Stimulated activated naive CD8-positive, alpha-beta T cell treated with anti-CD3 and anti-CD28 coated beads, Interleukin-15, Interleukin-2, amounts not matched to agents 100 ng/mL and 50 ng/mL, for 24 hours (primary cell): Measurements from ENCODE around the gene SLC20A1.

Source experiments
- H3K27ac Mint-ChIP-seq: one replicate; pipeline ENCODE4 v1.8.0; 2021; ENCODE audit warnings: mild to moderate bottlenecking, mixed read lengths
- H3K27me3 Mint-ChIP-seq: one replicate; pipeline ENCODE4 v1.8.0; 2021; ENCODE audit warnings: mixed read lengths
- H3K36me3 Mint-ChIP-seq: one replicate; pipeline ENCODE4 v1.8.0; 2021; ENCODE audit warnings: low read depth, mixed read lengths
- H3K4me1 Mint-ChIP-seq: one replicate; pipeline ENCODE4 v1.8.0; 2021; ENCODE audit warnings: low read depth, mixed read lengths
- H3K4me3 Mint-ChIP-seq: one replicate; pipeline ENCODE4 v1.8.0; 2021; ENCODE audit warnings: mild to moderate bottlenecking, mixed read lengths
- H3K9me3 Mint-ChIP-seq: one replicate; pipeline ENCODE4 v1.8.0; 2021; ENCODE audit warnings: mixed read lengths

SLC20A1 gene

GRCh38 chr2:112636605-112637288 lies 9.0 kb upstream of the SLC20A1 start:
- Mint-ChIP-seq H3K36me3 (no peaks in the 10 kb centered on the region), H3K27ac (no peak overlapping the region), H3K27me3 (no peaks in the 10 kb centered on the region), H3K4me3 (no peak overlapping the region), H3K4me1 (peaks cover 72% of the 10 kb centered on the region), H3K9me3 (no peaks in the 10 kb centered on the region)

- Mint-ChIP-seq H3K27me3 (no peaks in the 10 kb centered on the region), H3K27ac (no peak overlapping the region), H3K36me3 (no peaks in the 10 kb centered on the region), H3K4me3 (no peak overlapping the region), H3K9me3 (no peaks in the 10 kb centered on the region), H3K4me1 (peaks cover 67% of the 10 kb centered on the region)
Measured at GRCh38 chr2:112637289-112637660, 8.5 kb upstream of the SLC20A1 start.

GRCh38 chr2:112639936-112640335 lies 5.8 kb upstream of the SLC20A1 start:
- no peaks in the 10 kb centered on the region for H3K9me3 Mint-ChIP-seq
- peaks cover 61% of the 10 kb centered on the region for H3K4me1 Mint-ChIP-seq

GRCh38 chr2:112640467-112640799 lies 5.3 kb upstream of the SLC20A1 start:
- Mint-ChIP-seq H3K9me3 (no peaks in the 10 kb centered on the region), H3K36me3 (no peaks in the 10 kb centered on the region), H3K4me3 (no peak overlapping the region), H3K4me1 (peaks cover 57% of the 10 kb centered on the region), H3K27me3 (no peaks in the 10 kb centered on the region), H3K27ac (peak overlapping the region; percentile 2)

More at GRCh38 chr2:112639936-112640335, 5.8 kb upstream of the SLC20A1 start:
- no peaks in the 10 kb centered on the region for H3K27me3 Mint-ChIP-seq
- H3K4me3 Mint-ChIP-seq, result no peak overlapping the region
- H3K27ac Mint-ChIP-seq, result no peak overlapping the region
- no peaks in the 10 kb centered on the region for H3K36me3 Mint-ChIP-seq

GRCh38 chr2:112640800-112641675 lies 4.7 kb upstream of the SLC20A1 start:
- no peaks in the 10 kb centered on the region for H3K27me3 Mint-ChIP-seq
- H3K27ac Mint-ChIP-seq, result peak overlapping the region; percentile 40
- H3K4me1 Mint-ChIP-seq, result peaks cover 51% of the 10 kb centered on the region
- no peaks in the 10 kb centered on the region for H3K36me3 Mint-ChIP-seq
- peak overlapping the region; percentile 25 for H3K4me3 Mint-ChIP-seq
- no peaks in the 10 kb centered on the region for H3K9me3 Mint-ChIP-seq

GRCh38 chr2:112641701-112642100 lies 4.0 kb upstream of the SLC20A1 start:
- no peak overlapping the region for H3K27ac Mint-ChIP-seq
- no peak overlapping the region for H3K4me3 Mint-ChIP-seq
- H3K9me3 Mint-ChIP-seq, result no peaks in the 10 kb centered on the region
- peaks cover 44% of the 10 kb centered on the region for H3K4me1 Mint-ChIP-seq
- H3K36me3 Mint-ChIP-seq, result peaks cover 1% of the 10 kb centered on the region
- H3K27me3 Mint-ChIP-seq, result no peaks in the 10 kb centered on the region

GRCh38 chr2:112642561-112642960 lies 3.2 kb upstream of the SLC20A1 start:
- H3K4me3 Mint-ChIP-seq, result no peak overlapping the region
- H3K27me3 Mint-ChIP-seq, result no peaks in the 10 kb centered on the region
- H3K27ac Mint-ChIP-seq, result no peak overlapping the region
- peaks cover 10% of the 10 kb centered on the region for H3K36me3 Mint-ChIP-seq
- H3K4me1 Mint-ChIP-seq, result peaks cover 42% of the 10 kb centered on the region
- no peaks in the 10 kb centered on the region for H3K9me3 Mint-ChIP-seq

DNA sequence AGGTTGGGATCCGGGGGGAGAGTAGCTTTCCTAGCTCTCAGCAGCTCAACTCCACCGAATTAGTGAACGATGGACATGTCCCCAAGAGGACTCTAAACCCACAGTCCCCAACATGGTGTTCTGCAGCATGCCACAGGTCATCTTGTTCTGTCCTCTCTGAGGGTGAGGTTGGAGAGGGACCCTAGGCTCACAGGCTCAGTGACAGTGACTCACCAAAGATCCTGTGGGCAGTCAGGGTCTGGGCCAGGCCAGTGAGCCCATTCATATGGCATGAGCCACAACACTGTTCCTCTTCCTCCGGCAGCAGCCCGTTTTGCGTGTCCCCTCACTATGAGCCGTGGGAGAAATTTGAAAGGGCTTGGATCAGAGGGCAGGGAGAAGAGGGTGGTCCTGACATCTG lies 2.8 kb upstream of the SLC20A1 start:
- Mint-ChIP-seq H3K36me3 (peaks cover 14% of the 10 kb centered on the region), H3K9me3 (no peaks in the 10 kb centered on the region), H3K27ac (no peak overlapping the region), H3K4me1 (peaks cover 46% of the 10 kb centered on the region), H3K27me3 (no peaks in the 10 kb centered on the region), H3K4me3 (no peak overlapping the region)

GRCh38 chr2:112643488-112643887 lies 2.3 kb upstream of the SLC20A1 start:
- Mint-ChIP-seq H3K4me1 (peaks cover 51% of the 10 kb centered on the region), H3K27ac (no peak overlapping the region), H3K36me3 (peaks cover 19% of the 10 kb centered on the region), H3K4me3 (no peak overlapping the region), H3K9me3 (no peaks in the 10 kb centered on the region), H3K27me3 (no peaks in the 10 kb centered on the region)

DNA sequence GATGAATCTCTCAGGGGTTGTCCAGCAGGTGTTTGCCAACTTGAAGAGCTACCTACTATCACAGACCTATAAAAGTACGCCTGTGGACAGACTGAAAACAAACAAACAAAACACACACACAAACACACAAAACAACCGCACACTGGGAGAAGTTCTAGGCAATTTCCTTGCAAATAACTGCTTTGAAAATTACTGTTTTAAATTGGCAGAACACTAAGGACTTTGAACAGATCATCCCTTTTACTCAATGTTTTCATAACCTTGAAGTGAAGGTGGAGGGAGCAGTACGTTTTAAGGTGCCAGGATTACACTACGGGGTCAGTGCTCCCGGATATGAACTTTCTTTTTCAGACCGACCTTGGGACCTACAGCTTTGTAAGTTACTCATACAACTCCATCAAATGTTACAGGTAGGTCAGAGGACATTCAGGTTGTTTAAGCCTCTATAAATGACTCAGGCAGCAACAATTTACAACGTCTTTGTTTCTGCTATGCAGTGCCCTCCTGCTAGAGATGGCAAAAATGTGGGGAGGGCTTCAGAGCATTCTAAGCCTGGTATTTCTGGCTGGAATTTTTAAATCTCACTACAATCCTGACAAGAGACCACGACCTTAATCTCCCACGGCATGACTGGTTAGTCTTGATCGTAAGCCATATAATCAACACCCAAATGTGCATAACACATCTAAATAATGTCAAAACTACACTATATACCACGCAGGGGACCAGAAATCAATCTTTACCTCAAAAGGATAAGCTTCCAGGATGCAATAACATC lies 1.4 kb upstream of the SLC20A1 start:
- peak overlapping the region; percentile 95 for H3K4me3 Mint-ChIP-seq
- H3K27me3 Mint-ChIP-seq, result no peaks in the 10 kb centered on the region
- peak overlapping the region; percentile 86 for H3K27ac Mint-ChIP-seq
- H3K9me3 Mint-ChIP-seq, result no peaks in the 10 kb centered on the region
- H3K36me3 Mint-ChIP-seq, result peaks cover 28% of the 10 kb centered on the region
- peaks cover 60% of the 10 kb centered on the region for H3K4me1 Mint-ChIP-seq

DNA sequence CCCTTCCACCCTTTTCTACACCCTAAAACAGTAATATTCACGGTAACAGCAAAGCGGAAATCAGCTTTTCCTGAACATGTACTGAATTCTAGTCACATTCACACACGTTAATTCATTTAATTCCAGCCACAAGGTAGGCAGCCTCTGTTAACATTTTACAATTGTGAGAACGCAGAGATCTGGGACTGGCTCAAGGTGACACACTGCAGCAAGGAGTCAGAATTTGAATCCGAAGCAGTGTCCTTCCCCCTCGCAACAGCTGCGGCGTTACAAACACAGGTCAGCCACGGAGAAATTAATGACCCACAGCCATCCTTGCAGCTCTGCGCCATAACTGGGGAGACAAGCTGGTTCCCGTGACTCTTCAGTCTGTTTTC lies 818 bp upstream of the SLC20A1 start:
- peak overlapping the region; percentile 95 for H3K4me3 Mint-ChIP-seq
- H3K36me3 Mint-ChIP-seq, result peaks cover 34% of the 10 kb centered on the region
- peak overlapping the region; percentile 86 for H3K27ac Mint-ChIP-seq
- peaks cover 63% of the 10 kb centered on the region for H3K4me1 Mint-ChIP-seq
- H3K27me3 Mint-ChIP-seq, result no peaks in the 10 kb centered on the region
- no peaks in the 10 kb centered on the region for H3K9me3 Mint-ChIP-seq

DNA sequence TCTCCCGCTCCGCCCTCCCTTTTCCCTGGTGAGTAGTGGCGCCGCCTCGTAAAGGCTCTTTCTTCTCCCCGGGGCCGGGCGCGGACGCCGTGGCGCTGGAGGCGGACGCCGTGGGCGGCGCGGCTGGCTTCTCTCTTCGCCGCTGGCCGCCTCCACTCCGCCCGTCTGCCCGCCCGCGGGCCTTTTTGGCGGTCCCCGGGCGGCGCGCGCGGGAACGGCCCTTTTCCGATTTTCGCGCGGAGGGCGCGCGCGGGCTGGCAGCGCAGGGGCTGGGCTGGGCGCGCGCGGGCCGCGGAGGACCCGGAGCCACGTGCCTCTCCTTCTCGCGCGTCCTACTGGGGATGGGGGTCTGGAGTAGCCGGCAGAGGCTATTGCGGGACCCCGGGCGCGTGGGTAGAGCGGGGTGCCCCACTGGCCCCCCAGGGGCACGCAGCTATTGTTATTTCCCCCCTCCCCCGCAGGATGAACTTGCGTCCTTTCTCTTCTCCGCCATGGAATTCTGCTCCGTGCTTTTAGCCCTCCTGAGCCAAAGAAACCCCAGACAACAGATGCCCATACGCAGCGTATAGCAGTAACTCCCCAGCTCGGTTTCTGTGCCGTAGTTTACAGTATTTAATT lies 472 bp downstream of the SLC20A1 start:
- H3K27me3 Mint-ChIP-seq, result no peaks in the 10 kb centered on the region
- H3K4me3 Mint-ChIP-seq, result peak overlapping the region; percentile 95
- H3K27ac Mint-ChIP-seq, result peak overlapping the region; percentile 78
- peaks cover 42% of the 10 kb centered on the region for H3K36me3 Mint-ChIP-seq
- H3K4me1 Mint-ChIP-seq, result peaks cover 62% of the 10 kb centered on the region
- H3K9me3 Mint-ChIP-seq, result no peaks in the 10 kb centered on the region

DNA sequence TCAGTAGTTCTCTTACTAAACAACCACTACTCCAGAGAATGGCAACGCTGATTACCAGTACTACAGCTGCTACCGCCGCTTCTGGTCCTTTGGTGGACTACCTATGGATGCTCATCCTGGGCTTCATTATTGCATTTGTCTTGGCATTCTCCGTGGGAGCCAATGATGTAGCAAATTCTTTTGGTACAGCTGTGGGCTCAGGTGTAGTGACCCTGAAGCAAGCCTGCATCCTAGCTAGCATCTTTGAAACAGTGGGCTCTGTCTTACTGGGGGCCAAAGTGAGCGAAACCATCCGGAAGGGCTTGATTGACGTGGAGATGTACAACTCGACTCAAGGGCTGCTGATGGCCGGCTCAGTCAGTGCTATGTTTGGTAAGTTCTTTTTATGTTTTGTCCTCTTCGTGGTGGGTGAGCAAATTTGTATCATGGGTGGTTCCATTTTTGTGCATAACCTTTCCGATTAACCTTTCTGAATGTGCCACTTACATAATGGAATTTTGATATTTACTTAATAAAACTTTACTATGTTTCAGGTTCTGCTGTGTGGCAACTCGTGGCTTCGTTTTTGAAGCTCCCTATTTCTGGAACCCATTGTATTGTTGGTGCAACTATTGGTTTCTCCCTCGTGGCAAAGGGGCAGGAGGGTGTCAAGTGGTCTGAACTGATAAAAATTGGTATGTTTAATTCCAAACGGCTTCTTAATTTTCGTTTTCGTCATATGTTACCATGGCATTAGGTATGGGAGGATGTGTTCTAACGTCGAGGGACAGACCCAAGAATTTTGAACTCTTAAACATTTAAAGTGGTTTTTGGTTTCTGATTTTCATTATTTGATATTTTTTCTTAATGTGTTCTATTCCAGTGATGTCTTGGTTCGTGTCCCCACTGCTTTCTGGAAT lies 1.3 kb downstream of the SLC20A1 start:
- Mint-ChIP-seq H3K9me3 (no peaks in the 10 kb centered on the region), H3K4me3 (peak overlapping the region; percentile 95), H3K27me3 (no peaks in the 10 kb centered on the region), H3K27ac (peak overlapping the region; percentile 87), H3K36me3 (peaks cover 51% of the 10 kb centered on the region), H3K4me1 (peaks cover 68% of the 10 kb centered on the region)

DNA sequence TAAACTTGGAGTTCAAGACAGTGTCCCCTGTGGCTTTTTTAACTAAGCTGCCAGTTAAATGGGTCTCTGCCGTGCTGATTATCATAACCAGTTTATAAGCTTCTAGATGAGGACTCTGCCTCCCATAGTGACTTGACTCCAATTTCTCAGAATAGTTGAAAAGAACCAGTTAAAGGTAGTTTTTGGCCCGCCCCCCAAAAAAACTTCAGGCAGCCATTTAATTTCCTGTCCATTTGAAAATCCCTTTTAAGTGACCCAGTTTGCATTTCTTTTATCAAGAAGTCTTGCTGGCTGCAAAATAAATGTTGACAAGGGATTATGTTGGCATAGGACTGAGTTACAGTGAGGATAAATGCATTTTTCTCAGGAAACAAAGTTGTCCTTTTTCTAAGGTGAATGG lies 2.3 kb downstream of the SLC20A1 start:
- H3K9me3 Mint-ChIP-seq, result no peaks in the 10 kb centered on the region
- no peak overlapping the region for H3K27ac Mint-ChIP-seq
- H3K36me3 Mint-ChIP-seq, result peaks cover 61% of the 10 kb centered on the region
- H3K4me3 Mint-ChIP-seq, result peak overlapping the region; percentile 95
- no peaks in the 10 kb centered on the region for H3K27me3 Mint-ChIP-seq
- peaks cover 68% of the 10 kb centered on the region for H3K4me1 Mint-ChIP-seq
